GM12872 (cell line): ENCODE results near the gene PDSS1.

Experiments
- CTCF ChIP-seq: IDR thresholded peaks from 3 replicates; pipeline ENCODE4 v1.5.1; 2011; ENCODE audit warnings: low read depth, mild to moderate bottlenecking, low read length, moderate library complexity; ENCODE audit not compliant: insufficient read depth

Gene PDSS1

GRCh38 chr10:26690731-26691475 is 6.6 kb upstream of the PDSS1 start:
- TF ChIP-seq CTCF, result no peak

- TF ChIP-seq CTCF, result no peak
Measured at GRCh38 chr10:26696786-26697162, 727 bp upstream of the PDSS1 start.

- no peak for TF ChIP-seq CTCF
Measured at GRCh38 chr10:26697922-26698608, 564 bp downstream of the PDSS1 start.

- no peak for TF ChIP-seq CTCF
Measured at GRCh38 chr10:26698909-26699308, 1.4 kb downstream of the PDSS1 start.

- TF ChIP-seq CTCF, result no peak
Measured at GRCh38 chr10:26699631-26700030, 2.1 kb downstream of the PDSS1 start.

GRCh38 chr10:26700884-26701630 is 3.6 kb downstream of the PDSS1 start:
- TF ChIP-seq CTCF, result no peak

GRCh38 chr10:26703096-26703495 is 5.6 kb downstream of the PDSS1 start:
- TF ChIP-seq CTCF, result no peak
